A673 (cell line): ENCODE measurements around the gene TMC4. TPM values are rescaled to one million over a fixed set of nuclear protein-coding genes. Genes with fewer than 3 reads are reported as not detected.
A peak's percentile ranks its signal among the peaks of the same experiment; 100 is the strongest.

ENCODE experiments used
- BruUV-seq: library from RNA; stranded (reverse); fragments of 400-500 nt; replicated peaks from 2 replicates; lab custom pipeline; 2021; lab: Mats Ljungman, UMichigan
- CTCF ChIA-PET: fragments of 300-600 bp; sonication (Branson Sonifier 250); formaldehyde crosslinking; loops from one replicate; lab custom pipeline; 2022; ENCODE audit warnings: antibody characterized with exemption; lab: Charles Lee
- POLR2A ChIA-PET: fragments of 300-600 bp; sonication (Branson Sonifier 250); formaldehyde crosslinking; loops from one replicate; lab custom pipeline; 2022; ENCODE audit warnings: antibody characterized with exemption; ENCODE audit not compliant: low non-redundant PET; lab: Charles Lee
- DNase-seq: peaks from one replicate; pipeline ENCODE4 v3.0.0-alpha.2; 2015; ENCODE audit warnings: low spot score
- H3K27ac ChIP-seq: fragments of 200-600 bp; sonication (generic); 2 replicates; pipeline ENCODE4 v1.5.1; 2016; ENCODE audit warnings: mixed run types, low read depth, mild to moderate bottlenecking, mixed read lengths, antibody characterized with exemption, low read length; ENCODE audit not compliant: poor library complexity, severe bottlenecking
- H3K27me3 ChIP-seq: fragments of 200-600 bp; sonication (generic); replicated peaks from 2 replicates; pipeline ENCODE4 v1.6.1; 2017; ENCODE audit warnings: mixed run types, low read depth, mild to moderate bottlenecking, mixed read lengths, antibody characterized with exemption, low read length; ENCODE audit not compliant: insufficient read depth, poor library complexity
- H3K36me3 ChIP-seq: fragments of 200-600 bp; sonication (generic); 2 replicates; pipeline ENCODE4 v1.6.1; 2016; ENCODE audit warnings: mixed run types, mild to moderate bottlenecking, mixed read lengths, antibody characterized with exemption, low read length; ENCODE audit not compliant: insufficient read depth, poor library complexity, severe bottlenecking
- H3K4me1 ChIP-seq: fragments of 200-600 bp; sonication (generic); 2 replicates; pipeline ENCODE4 v1.6.1; 2017; ENCODE audit warnings: mixed run types, mild to moderate bottlenecking, mixed read lengths, antibody characterized with exemption, low read length; ENCODE audit not compliant: insufficient read depth, poor library complexity, severe bottlenecking
- H3K4me3 ChIP-seq: fragments of 200-600 bp; sonication (generic); 2 replicates; pipeline ENCODE4 v1.5.1; 2016; ENCODE audit warnings: low read depth, mixed run types, mild to moderate bottlenecking, mixed read lengths, low read length; ENCODE audit not compliant: poor library complexity, severe bottlenecking
- H3K9me3 ChIP-seq: fragments of 200-600 bp; sonication (generic); 2 replicates; pipeline ENCODE4 v1.6.1; 2016; ENCODE audit warnings: mixed run types, low read depth, mild to moderate bottlenecking, mixed read lengths, antibody characterized with exemption, low read length; ENCODE audit not compliant: poor library complexity, severe bottlenecking
- EZH2 ChIP-seq: fragments of 200-600 bp; sonication (generic); IDR thresholded peaks from 2 replicates; pipeline ENCODE4 v1.6.1; 2017; ENCODE audit warnings: borderline replicate concordance, low read depth, mild to moderate bottlenecking, mixed read lengths, antibody characterized with exemption, low read length; ENCODE audit not compliant: poor library complexity, severe bottlenecking
- intact Hi-C: fragments of 100-400 bp; cut with micrococcal nuclease; formaldehyde crosslinking; loops from one replicate; pipeline ENCODE4 v1.10.0; 2022; ENCODE audit not compliant: unreplicated experiment
- total RNA-seq: library from RNA; stranded (reverse); gene quantifications from 2 replicates; pipeline ENCODE4 v1.2.3, GENCODE V29; 2021
- TF ChIP-seq, protein P1 (sequence below): fragments of 300-800, 200-600 bp; sonication (generic); conservative IDR thresholded peaks from 2 replicates; pipeline ENCODE4 v1.5.1; 2017; ENCODE audit warnings: low read depth, mild to moderate bottlenecking, antibody characterized with exemption, low read length, moderate library complexity, mixed read lengths

TMC4 gene
- total RNA-seq, 1 experiment from 2014 or later = 0.58 TPM

DNA sequence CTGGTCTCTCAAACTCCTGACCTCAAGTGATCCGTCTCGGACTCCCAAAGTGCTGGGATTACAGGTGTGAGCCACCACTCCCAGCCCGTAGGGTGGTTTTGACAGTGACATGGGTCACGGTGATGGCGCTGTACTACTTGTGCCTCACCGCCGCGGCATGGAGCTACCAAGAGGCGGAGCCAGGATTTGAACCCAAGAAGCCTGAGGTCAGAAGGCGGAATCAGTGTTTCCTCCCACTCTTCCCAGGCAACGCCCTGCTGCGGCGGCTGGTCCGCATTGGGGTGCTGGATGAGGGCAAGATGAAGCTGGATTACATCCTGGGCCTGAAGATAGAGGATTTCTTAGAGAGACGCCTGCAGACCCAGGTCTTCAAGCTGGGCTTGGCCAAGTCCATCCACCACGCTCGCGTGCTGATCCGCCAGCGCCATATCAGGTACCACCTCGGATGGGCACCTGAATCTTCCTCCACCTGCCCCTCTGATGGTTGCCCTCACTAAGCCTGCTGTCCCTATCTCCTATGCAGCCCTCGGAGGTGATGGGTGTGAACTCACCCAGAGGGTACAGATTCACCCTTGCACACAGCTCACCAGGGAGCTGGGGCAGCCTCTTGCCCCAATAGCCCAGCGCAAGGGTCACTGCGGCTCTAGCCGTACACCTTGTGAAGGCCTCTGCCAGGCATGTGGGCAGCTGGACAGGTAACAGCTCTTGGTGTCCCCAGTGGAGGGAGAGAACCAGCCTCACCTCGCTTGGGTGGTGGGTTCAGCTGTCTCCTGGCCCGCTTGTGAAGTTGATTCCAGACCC, 33.3 kb upstream of the TMC4 start:
- no TSS peak for BruUV-seq
- Histone ChIP-seq H3K36me3 (peaks cover 74% of the 10 kb centered on the region), H3K27me3 (no peaks in the 10 kb centered on the region), H3K4me1 (peaks cover 57% of the 10 kb centered on the region), H3K4me3 (no peak overlapping the region), H3K27ac (peak overlapping the region; percentile 21), H3K9me3 (no peaks in the 10 kb centered on the region)
- intact Hi-C loops = no loop called here
- TF ChIP-seq EZH2 = no peak
- TF ChIP-seq, protein P1, sequence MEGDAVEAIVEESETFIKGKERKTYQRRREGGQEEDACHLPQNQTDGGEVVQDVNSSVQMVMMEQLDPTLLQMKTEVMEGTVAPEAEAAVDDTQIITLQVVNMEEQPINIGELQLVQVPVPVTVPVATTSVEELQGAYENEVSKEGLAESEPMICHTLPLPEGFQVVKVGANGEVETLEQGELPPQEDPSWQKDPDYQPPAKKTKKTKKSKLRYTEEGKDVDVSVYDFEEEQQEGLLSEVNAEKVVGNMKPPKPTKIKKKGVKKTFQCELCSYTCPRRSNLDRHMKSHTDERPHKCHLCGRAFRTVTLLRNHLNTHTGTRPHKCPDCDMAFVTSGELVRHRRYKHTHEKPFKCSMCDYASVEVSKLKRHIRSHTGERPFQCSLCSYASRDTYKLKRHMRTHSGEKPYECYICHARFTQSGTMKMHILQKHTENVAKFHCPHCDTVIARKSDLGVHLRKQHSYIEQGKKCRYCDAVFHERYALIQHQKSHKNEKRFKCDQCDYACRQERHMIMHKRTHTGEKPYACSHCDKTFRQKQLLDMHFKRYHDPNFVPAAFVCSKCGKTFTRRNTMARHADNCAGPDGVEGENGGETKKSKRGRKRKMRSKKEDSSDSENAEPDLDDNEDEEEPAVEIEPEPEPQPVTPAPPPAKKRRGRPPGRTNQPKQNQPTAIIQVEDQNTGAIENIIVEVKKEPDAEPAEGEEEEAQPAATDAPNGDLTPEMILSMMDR = no peak
- ChIA-PET CTCF (no interaction called here), POLR2A (interaction anchor here (1.6 kb wide), 1 partner anchor 17 kb away, joined by 6 read pairs; the partner anchor contains the start of gene MBOAT7)
- no peak for DNase-seq

DNA sequence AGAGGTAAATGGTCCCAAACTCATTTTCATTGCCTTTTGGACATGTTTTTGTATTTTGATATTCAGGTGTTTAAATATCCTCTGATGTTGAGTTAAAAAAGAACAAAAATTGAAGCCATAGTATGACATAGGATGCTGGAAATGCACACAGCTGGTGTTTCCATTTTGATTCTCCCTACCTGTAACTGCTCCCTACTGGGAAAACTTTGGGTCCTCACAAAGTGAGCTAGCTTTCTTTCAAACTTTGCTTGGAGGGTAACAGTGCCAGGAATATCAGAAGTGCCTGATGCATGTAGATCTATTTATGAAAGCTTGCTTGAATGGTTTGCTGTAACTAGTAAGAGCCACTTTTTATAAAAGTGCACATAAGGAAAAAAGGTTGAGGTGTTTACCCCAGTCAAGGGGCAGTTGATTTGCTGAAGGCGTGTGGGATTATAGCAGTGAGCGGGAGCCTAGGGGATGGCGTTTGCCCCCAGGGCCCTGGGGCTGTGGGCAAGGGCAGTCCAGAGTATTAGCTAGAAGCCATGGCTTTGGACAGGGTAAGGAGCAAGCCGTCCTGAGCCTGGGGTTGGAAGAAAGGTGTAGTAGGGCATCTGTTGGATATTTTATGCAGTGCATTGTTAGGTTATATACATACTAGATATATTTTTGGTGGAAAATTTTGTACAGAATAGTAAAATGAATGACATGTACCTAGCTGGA, 32.0 kb upstream of the TMC4 start:
- peaks cover 52% of the 10 kb centered on the region for H3K4me1 ChIP-seq
- no peaks in the 10 kb centered on the region for H3K27me3 ChIP-seq
- no TSS peak for BruUV-seq
- H3K36me3 ChIP-seq = peaks cover 77% of the 10 kb centered on the region
- intact Hi-C loops = no loop called here
- no peak for DNase-seq
- no peak for TF ChIP-seq EZH2
- TF ChIP-seq, protein P1 = no peak
- H3K4me3 ChIP-seq = peak overlapping the region; percentile 90
- H3K9me3 ChIP-seq = no peaks in the 10 kb centered on the region
- CTCF ChIA-PET = no interaction called here
- POLR2A ChIA-PET = interaction anchor here (0.6 to 0.8 kb wide), 2 partner anchors 9 to 68 kb away, joined by 3 read pairs; no protein-coding TSS in a partner anchor
- peak overlapping the region; percentile 57 for H3K27ac ChIP-seq

GRCh38 chr19:54203151-54203611, 30.2 kb upstream of the TMC4 start:
- ChIA-PET CTCF (no interaction called here), POLR2A (interaction anchor here (1.4 kb wide), 1 partner anchor 66 kb away, joined by 3 read pairs; the partner anchor contains the start of gene CNOT3)
- intact Hi-C loops = no loop called here
- Histone ChIP-seq H3K27ac (peak overlapping the region; percentile 15), H3K27me3 (no peaks in the 10 kb centered on the region), H3K36me3 (peaks cover 72% of the 10 kb centered on the region), H3K9me3 (no peaks in the 10 kb centered on the region), H3K4me3 (peak overlapping the region; percentile 90), H3K4me1 (peaks cover 36% of the 10 kb centered on the region)
- no peak for DNase-seq
- no TSS peak for BruUV-seq
- no peak for TF ChIP-seq EZH2
- TF ChIP-seq, protein P1 = no peak
